ENCODE data around the gene UQCC5.

DNA sequence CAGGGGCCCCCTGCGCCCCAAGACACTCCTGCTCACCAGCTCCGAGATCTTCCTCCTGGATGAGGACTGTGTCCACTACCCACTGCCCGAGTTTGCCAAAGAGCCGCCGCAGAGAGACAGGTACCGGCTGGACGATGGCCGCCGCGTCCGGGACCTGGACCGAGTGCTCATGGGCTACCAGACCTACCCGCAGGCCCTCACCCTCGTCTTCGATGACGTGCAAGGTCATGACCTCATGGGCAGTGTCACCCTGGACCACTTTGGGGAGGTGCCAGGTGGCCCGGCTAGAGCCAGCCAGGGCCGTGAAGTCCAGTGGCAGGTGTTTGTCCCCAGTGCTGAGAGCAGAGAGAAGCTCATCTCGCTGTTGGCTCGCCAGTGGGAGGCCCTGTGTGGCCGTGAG lies 44.3 kb upstream of the UQCC5 start:
- TF ChIP-seq, protein P1, sequence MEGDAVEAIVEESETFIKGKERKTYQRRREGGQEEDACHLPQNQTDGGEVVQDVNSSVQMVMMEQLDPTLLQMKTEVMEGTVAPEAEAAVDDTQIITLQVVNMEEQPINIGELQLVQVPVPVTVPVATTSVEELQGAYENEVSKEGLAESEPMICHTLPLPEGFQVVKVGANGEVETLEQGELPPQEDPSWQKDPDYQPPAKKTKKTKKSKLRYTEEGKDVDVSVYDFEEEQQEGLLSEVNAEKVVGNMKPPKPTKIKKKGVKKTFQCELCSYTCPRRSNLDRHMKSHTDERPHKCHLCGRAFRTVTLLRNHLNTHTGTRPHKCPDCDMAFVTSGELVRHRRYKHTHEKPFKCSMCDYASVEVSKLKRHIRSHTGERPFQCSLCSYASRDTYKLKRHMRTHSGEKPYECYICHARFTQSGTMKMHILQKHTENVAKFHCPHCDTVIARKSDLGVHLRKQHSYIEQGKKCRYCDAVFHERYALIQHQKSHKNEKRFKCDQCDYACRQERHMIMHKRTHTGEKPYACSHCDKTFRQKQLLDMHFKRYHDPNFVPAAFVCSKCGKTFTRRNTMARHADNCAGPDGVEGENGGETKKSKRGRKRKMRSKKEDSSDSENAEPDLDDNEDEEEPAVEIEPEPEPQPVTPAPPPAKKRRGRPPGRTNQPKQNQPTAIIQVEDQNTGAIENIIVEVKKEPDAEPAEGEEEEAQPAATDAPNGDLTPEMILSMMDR (IDR thresholded peaks at IDR 0.05 in 8 of 11, conservative IDR thresholded peaks at IDR 0.05 in 3 of 11) = no peak
- TF ChIP-seq POLR2AphosphoS5 (IDR thresholded peaks at IDR 0.05) = peak in 1 of 3 donors; percentile 37
- TF ChIP-seq POLR2A (IDR thresholded peaks at IDR 0.05) = no peak

Data from spleen (tissue), 7 donors.